ENCODE measurements around the gene EIF2D.

Gene EIF2D

DNA sequence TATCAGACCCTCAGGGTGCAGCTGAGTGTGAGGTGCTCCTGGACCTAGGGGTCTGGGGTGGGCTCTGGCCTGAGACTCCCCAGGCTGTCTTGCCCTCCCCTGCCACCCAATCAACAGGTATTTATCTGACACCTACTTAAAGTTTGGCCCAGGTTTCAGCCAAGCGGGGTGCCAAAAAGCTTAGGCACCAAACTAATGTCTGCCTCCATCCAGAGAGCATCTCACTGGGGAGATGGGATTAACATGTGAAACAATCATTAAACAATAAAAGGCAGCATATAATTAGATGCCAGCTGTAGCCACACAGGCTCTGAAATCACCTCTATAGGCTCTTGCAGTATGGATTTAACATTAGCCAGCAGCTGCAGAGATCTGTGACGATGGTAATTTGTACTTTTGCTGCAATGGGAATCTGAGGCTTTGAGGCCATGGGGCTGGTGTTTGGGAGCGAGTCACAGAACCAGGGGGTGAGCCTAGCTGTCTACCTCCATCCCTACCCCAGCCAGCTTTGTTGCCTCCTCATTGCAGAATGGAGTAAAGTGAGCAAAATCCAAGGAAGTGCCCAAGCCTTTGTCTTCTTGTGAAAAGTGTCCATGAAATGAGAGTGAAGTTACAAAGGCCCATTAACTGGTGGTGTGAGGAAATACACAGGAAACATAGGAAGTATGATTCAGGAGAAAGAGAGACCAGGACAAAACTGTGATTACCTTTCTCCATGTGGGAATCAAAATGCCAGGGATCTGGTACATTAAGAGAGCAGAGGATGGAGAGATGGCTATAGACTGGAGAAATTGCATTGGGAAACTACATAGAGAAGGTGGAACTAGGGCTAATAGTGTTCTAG lies 36.1 kb downstream of the EIF2D start:
- H3K14ac ChIP-seq (ENCODE audit: low read length): no peak overlapping the region
- H2AK5ac ChIP-seq (ENCODE audit: low read length): no peak overlapping the region
- no peak overlapping the region for H3K23ac ChIP-seq (ENCODE audit: low read length)
- H3K4ac ChIP-seq (ENCODE audit: low read depth, low read length): no peak overlapping the region
- no peak overlapping the region for H4K12ac ChIP-seq (ENCODE audit: low read depth, low read length)
- no peak overlapping the region for H2BK120ac ChIP-seq (ENCODE audit: insufficient read depth, low read length, poor library complexity)
- H3K4me2 ChIP-seq (ENCODE audit: low read length): no peak overlapping the region
- no peaks in the 10 kb centered on the region for H3K27me3 ChIP-seq (ENCODE audit: insufficient read depth, low read length)
- no peaks in the 10 kb centered on the region for H3K79me2 ChIP-seq (ENCODE audit: control insufficient read depth, insufficient read depth, low read length, poor library complexity)
- H4K8ac ChIP-seq (ENCODE audit: low read depth, low read length): no peak overlapping the region
- H3K27ac ChIP-seq (ENCODE audit: low read depth, low read length): no peak overlapping the region
- H2BK12ac ChIP-seq (ENCODE audit: low read length): no peak overlapping the region
- H3K79me1 ChIP-seq (ENCODE audit: low read length): no peaks in the 10 kb centered on the region
- no CpG with 5 or more reads among the region's 3 CpGs for WGBS (ENCODE audit: extremely low coverage, insufficient coverage, insufficient read length)
- no peak overlapping the region for H2AFZ ChIP-seq (ENCODE audit: insufficient read depth, low read length, poor library complexity)
- no peaks in the 10 kb centered on the region for H3K36me3 ChIP-seq (ENCODE audit: control insufficient read depth in 1 of 2, insufficient read depth in 2 of 2, low read length in 2 of 2)
- no peak overlapping the region for H3K18ac ChIP-seq (ENCODE audit: low read length)
- no peak overlapping the region for H4K91ac ChIP-seq (ENCODE audit: low read depth, low read length)
- no peaks in the 10 kb centered on the region for H3K4me1 ChIP-seq (ENCODE audit: control insufficient read depth in 1 of 2, insufficient read depth in 2 of 2, low read length in 2 of 2)
- no peak for DNase-seq
- no peaks in the 10 kb centered on the region for H3K9me3 ChIP-seq (ENCODE audit: insufficient read depth, low read depth, low read length)
- H2BK5ac ChIP-seq (ENCODE audit: low read depth, low read length, poor library complexity): no peak overlapping the region
- no peak overlapping the region for H3K9ac ChIP-seq (ENCODE audit: low read length)
- H3K4me3 ChIP-seq (ENCODE audit: low read depth, low read length): no peak overlapping the region

DNA sequence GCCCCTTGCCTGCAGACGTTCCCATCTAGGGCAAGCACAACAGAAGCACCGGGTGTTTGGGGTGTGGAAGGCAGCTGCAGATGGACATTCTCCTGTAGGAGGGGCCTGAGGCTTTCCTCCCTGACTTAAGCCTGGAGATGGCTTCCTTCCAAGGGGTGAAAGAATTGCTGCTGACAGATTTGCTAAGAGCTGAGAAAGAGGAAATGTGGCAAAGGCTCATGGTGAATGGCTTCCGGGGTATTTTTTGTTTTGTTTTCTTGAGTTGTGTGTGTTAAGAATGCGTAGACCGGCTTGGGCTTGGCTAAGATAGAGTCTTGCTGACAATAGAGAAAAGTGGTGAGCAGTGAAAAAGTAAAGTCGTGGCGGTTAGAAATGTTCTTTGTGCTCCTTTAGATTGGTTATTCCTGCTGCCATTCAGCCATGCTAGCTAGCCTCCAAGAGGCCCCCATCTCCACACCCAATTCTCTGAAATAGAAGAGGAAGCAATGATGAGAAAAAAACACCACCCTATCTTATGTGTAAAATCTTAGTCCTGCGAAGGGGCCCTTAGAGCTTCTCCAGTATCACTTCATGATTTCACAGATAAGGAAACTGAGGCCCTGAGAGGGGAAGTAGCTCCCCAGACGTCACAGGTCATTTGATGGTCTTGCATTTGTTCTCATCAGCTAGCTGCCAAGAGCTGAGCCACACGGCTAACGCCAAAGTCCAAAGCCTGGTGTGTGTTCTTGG lies 36.9 kb downstream of the EIF2D start:
- no peak overlapping the region for H2BK120ac ChIP-seq (ENCODE audit: insufficient read depth, low read length, poor library complexity)
- H3K23ac ChIP-seq (ENCODE audit: low read length): no peak overlapping the region
- no peaks in the 10 kb centered on the region for H3K36me3 ChIP-seq (ENCODE audit: control insufficient read depth in 1 of 2, insufficient read depth in 2 of 2, low read length in 2 of 2)
- no peak overlapping the region for H3K18ac ChIP-seq (ENCODE audit: low read length)
- H3K4ac ChIP-seq (ENCODE audit: low read depth, low read length): no peak overlapping the region
- no peaks in the 10 kb centered on the region for H3K4me1 ChIP-seq (ENCODE audit: control insufficient read depth in 1 of 2, insufficient read depth in 2 of 2, low read length in 2 of 2)
- H3K27ac ChIP-seq (ENCODE audit: low read depth, low read length): no peak overlapping the region
- no peaks in the 10 kb centered on the region for H3K79me2 ChIP-seq (ENCODE audit: control insufficient read depth, insufficient read depth, low read length, poor library complexity)
- no peak overlapping the region for H3K4me2 ChIP-seq (ENCODE audit: low read length)
- H4K8ac ChIP-seq (ENCODE audit: low read depth, low read length): no peak overlapping the region
- no peak overlapping the region for H2AK5ac ChIP-seq (ENCODE audit: low read length)
- no peak overlapping the region for H2BK5ac ChIP-seq (ENCODE audit: low read depth, low read length, poor library complexity)
- DNase-seq: peak in 1 of 2 donors; percentile 37
- WGBS (ENCODE audit: extremely low coverage, insufficient coverage, insufficient read length): no CpG with 5 or more reads among the region's 11 CpGs
- H3K9me3 ChIP-seq (ENCODE audit: insufficient read depth, low read depth, low read length): no peaks in the 10 kb centered on the region
- no peak overlapping the region for H2BK12ac ChIP-seq (ENCODE audit: low read length)
- H3K14ac ChIP-seq (ENCODE audit: low read length): no peak overlapping the region
- H3K9ac ChIP-seq (ENCODE audit: low read length): no peak overlapping the region
- H4K12ac ChIP-seq (ENCODE audit: low read depth, low read length): no peak overlapping the region
- no peak overlapping the region for H4K91ac ChIP-seq (ENCODE audit: low read depth, low read length)
- no peak overlapping the region for H3K4me3 ChIP-seq (ENCODE audit: low read depth, low read length)
- no peaks in the 10 kb centered on the region for H3K79me1 ChIP-seq (ENCODE audit: low read length)
- no peaks in the 10 kb centered on the region for H3K27me3 ChIP-seq (ENCODE audit: insufficient read depth, low read length)
- H2AFZ ChIP-seq (ENCODE audit: insufficient read depth, low read length, poor library complexity): no peak overlapping the region

DNA sequence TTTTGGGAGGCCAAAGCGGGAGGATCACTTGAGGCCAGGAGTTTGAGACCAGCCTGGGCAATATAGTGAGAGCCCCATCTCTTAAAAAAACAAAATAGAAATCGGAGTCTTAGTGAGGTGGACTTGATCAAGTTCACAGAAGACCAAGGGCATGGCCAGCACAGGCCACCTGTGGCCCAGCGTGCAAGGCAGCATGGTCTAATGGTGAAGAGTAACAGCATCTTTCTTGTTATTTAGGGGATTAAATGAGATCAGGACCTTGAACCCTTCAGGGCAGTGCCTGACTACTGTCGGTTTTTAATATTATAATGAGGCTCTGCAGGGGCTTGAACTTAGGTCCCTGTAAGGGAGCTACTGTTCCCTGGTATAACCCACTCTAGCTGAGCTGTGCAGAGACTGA lies 38.5 kb downstream of the EIF2D start:
- H3K27ac ChIP-seq (ENCODE audit: low read depth, low read length): no peak overlapping the region

DNA sequence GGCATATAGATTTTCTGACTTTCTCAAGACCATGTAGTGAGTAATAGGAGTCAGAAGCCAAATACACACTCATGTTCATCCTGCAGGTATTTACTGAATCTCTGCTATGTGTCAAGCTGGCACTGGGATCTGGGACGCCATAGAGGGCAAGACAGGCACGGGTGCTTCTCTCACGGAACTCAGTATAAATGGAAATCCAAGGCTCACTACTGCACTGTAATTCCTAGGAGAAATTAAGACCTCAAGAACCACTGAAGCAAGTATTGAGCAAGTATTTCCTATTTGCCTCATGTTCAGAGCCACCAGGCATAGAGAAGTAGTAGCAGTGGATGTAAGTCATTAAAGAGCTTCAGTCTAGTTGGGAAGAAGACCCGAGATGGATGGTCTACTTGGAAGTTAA lies 38.9 kb downstream of the EIF2D start:
- WGBS (ENCODE audit: extremely low coverage, insufficient coverage, insufficient read length): no CpG with 5 or more reads among the region's 4 CpGs

More for the DNA sequence above, 38.5 kb downstream of the EIF2D start:
- Histone ChIP-seq H2AFZ (ENCODE audit: insufficient read depth, low read length, poor library complexity) (no peak overlapping the region), H2BK5ac (ENCODE audit: low read depth, low read length, poor library complexity) (no peak overlapping the region), H3K79me2 (ENCODE audit: control insufficient read depth, insufficient read depth, low read length, poor library complexity) (no peaks in the 10 kb centered on the region), H2AK5ac (ENCODE audit: low read length) (no peak overlapping the region), H3K9ac (ENCODE audit: low read length) (no peak overlapping the region), H3K14ac (ENCODE audit: low read length) (no peak overlapping the region), H3K79me1 (ENCODE audit: low read length) (no peaks in the 10 kb centered on the region), H3K4me2 (ENCODE audit: low read length) (no peak overlapping the region), H3K9me3 (ENCODE audit: insufficient read depth, low read depth, low read length) (no peaks in the 10 kb centered on the region), H4K8ac (ENCODE audit: low read depth, low read length) (no peak overlapping the region), H3K23ac (ENCODE audit: low read length) (no peak overlapping the region), H3K27me3 (ENCODE audit: insufficient read depth, low read length) (no peaks in the 10 kb centered on the region), H4K91ac (ENCODE audit: low read depth, low read length) (no peak overlapping the region), H3K4me3 (ENCODE audit: low read depth, low read length) (no peak overlapping the region), H4K12ac (ENCODE audit: low read depth, low read length) (no peak overlapping the region), H3K18ac (ENCODE audit: low read length) (no peak overlapping the region), H2BK120ac (ENCODE audit: insufficient read depth, low read length, poor library complexity) (no peak overlapping the region), H2BK12ac (ENCODE audit: low read length) (no peak overlapping the region), H3K36me3 (ENCODE audit: control insufficient read depth in 1 of 2, insufficient read depth in 2 of 2, low read length in 2 of 2) (no peaks in the 10 kb centered on the region), H3K4me1 (ENCODE audit: control insufficient read depth in 1 of 2, insufficient read depth in 2 of 2, low read length in 2 of 2) (no peaks in the 10 kb centered on the region), H3K4ac (ENCODE audit: low read depth, low read length) (no peak overlapping the region)
- no CpG with 5 or more reads among the region's 4 CpGs for WGBS (ENCODE audit: extremely low coverage, insufficient coverage, insufficient read length)
- DNase-seq: no peak

More for the DNA sequence above, 38.9 kb downstream of the EIF2D start:
- no peak for DNase-seq
- Histone ChIP-seq H2BK12ac (ENCODE audit: low read length) (no peak overlapping the region), H3K4me3 (ENCODE audit: low read depth, low read length) (no peak overlapping the region), H3K27ac (ENCODE audit: low read depth, low read length) (no peak overlapping the region), H2BK120ac (ENCODE audit: insufficient read depth, low read length, poor library complexity) (no peak overlapping the region), H3K4ac (ENCODE audit: low read depth, low read length) (no peak overlapping the region), H3K27me3 (ENCODE audit: insufficient read depth, low read length) (no peaks in the 10 kb centered on the region), H3K23ac (ENCODE audit: low read length) (no peak overlapping the region), H2AFZ (ENCODE audit: insufficient read depth, low read length, poor library complexity) (no peak overlapping the region), H3K4me1 (ENCODE audit: control insufficient read depth in 1 of 2, insufficient read depth in 2 of 2, low read length in 2 of 2) (no peaks in the 10 kb centered on the region), H3K9me3 (ENCODE audit: insufficient read depth, low read depth, low read length) (no peaks in the 10 kb centered on the region), H3K4me2 (ENCODE audit: low read length) (no peak overlapping the region), H4K12ac (ENCODE audit: low read depth, low read length) (no peak overlapping the region), H3K79me1 (ENCODE audit: low read length) (no peaks in the 10 kb centered on the region), H4K8ac (ENCODE audit: low read depth, low read length) (no peak overlapping the region), H3K79me2 (ENCODE audit: control insufficient read depth, insufficient read depth, low read length, poor library complexity) (no peaks in the 10 kb centered on the region), H3K18ac (ENCODE audit: low read length) (no peak overlapping the region), H3K9ac (ENCODE audit: low read length) (no peak overlapping the region), H2BK5ac (ENCODE audit: low read depth, low read length, poor library complexity) (no peak overlapping the region), H4K91ac (ENCODE audit: low read depth, low read length) (no peak overlapping the region), H2AK5ac (ENCODE audit: low read length) (no peak overlapping the region), H3K14ac (ENCODE audit: low read length) (no peak overlapping the region), H3K36me3 (ENCODE audit: control insufficient read depth in 1 of 2, insufficient read depth in 2 of 2, low read length in 2 of 2) (no peaks in the 10 kb centered on the region)

All from trophoblast cell (in vitro differentiated cells and primary cell).